GM18951 (cell line): ENCODE results near the gene SCCPDH.

ENCODE experiments used
- POLR2A ChIP-seq: IDR thresholded peaks from 4 replicates; pipeline ENCODE4 v1.6.1; 2011; ENCODE audit warnings: mild to moderate bottlenecking; ENCODE audit not compliant: insufficient read length, insufficient read depth; ENCODE audit errors: extremely low read depth
- in situ Hi-C: fragments of 300-500 bp; cut with MboI; formaldehyde crosslinking; loops from one replicate; pipeline ENCODE4 v1.12.0; 2022; ENCODE audit warnings: low sequenced_read_pairs, mixed read lengths, inconsistent platforms; ENCODE audit not compliant: unreplicated experiment

Gene SCCPDH

GRCh38 chr1:246791303-246791918, 67.2 kb downstream of the SCCPDH start:
- in situ Hi-C loops = no loop called here
- no peak for TF ChIP-seq POLR2A

DNA sequence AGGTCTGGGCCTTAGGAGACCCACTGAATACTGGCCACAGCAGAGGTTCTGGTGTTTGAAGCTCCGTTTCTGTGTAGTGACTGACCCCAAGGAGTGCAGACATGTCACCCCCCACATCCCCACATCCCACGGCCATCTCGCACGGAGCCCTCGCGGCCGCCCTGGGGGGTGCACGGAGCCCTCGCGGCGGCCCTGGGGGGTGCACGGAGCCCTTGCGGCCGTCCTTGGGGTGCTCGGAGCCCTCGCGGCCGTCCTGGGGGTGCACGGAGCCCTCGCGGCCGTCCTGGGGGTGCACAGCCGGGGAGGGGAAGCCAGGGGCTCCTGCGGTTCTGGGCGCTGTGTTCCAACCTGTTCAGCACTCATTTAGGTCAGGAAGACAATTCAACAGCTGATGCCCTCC, 68.4 kb downstream of the SCCPDH start:
- TF ChIP-seq POLR2A = no peak
- in situ Hi-C loops = no loop called here

GRCh38 chr1:246793356-246793896, 69.2 kb downstream of the SCCPDH start:
- in situ Hi-C loops = no loop called here
- no peak for TF ChIP-seq POLR2A

GRCh38 chr1:246794048-246794827, 70.0 kb downstream of the SCCPDH start:
- no peak for TF ChIP-seq POLR2A
- in situ Hi-C loops = no loop called here

DNA sequence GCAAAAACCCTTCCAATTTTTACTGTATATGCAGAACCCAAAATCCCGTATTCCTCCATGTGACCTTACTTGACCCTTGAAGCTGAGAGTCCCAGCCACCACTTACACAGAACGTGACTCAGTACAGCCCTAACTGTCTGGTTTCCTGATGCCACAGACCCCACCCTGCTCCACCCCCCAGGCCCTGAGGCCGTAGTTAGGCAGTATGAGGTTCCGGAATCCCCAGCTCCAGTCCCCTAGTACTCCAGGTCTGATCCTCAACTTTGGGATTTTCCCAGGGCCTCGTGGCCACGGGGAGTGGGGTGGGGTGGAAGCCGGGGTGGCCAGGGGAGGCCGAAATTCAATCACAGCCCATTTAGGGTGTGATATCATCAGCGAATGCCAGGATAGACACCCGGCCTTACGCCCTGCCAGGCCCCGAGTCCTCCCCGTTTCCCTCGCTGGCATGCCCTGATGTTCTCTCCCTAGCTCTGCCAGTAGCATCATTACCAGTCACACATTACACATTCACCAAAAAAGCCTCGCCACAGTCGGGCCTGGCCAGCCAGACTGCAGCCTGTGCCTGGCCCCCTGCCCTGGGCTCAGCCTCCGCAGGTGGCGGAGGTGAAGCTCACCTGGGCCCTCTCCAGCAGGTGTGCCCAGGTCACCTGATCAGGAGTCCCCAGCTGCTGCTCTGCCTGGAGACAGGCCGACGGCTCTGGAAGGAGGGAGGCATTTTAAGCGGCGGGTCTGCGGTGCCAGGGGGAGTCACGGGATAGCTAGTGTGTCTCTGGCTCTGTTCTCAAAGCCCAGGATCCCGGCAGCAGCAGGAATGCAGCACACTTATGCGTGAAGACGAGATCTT, 70.8 kb downstream of the SCCPDH start:
- in situ Hi-C loops = no loop called here

GRCh38 chr1:246795906-246796694, 71.9 kb downstream of the SCCPDH start:
- in situ Hi-C loops = no loop called here
- no peak for TF ChIP-seq POLR2A

More for the DNA sequence above, 70.8 kb downstream of the SCCPDH start:
- no peak for TF ChIP-seq POLR2A

DNA sequence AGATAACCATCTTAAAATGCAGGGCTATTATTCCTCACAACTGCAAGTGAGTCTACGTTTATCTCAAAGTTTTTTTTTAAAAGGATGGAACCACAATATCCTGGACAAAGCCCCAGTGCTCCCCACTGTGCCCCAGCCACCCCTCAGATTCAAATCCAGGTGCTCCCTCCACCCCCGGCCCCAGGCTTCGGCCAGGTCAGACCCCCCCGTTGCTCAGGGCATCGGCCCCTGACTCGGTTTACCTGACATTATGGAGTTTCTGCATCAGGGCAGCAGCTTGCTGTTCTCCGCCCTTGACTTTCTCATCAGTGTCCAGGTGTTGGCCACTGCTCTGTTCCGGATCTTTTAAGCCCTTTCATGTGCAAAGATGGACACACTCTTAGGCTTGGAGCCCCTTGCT, 72.9 kb downstream of the SCCPDH start:
- no peak for TF ChIP-seq POLR2A
- in situ Hi-C loops = no loop called here

GRCh38 chr1:246797597-246797996, 73.4 kb downstream of the SCCPDH start:
- no peak for TF ChIP-seq POLR2A
- in situ Hi-C loops = no loop called here

DNA sequence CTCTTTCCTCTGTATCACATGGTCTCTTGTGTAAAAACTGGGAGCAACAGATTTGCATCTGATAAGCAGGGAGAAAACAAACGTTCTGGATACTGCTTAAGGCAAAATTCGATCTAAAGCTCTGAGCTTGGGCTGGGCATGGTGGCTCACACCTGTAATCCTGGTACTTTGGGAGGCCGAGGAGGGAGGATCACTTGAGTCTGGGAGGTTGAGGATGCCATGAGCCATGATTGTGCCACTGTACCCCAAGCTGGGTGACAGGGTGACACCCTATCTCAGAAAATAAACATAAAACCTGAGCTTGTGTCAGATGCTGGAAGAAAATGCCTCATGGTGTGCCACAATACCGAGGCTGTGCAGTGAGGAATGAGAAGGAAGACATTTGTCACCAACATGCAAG, 73.9 kb downstream of the SCCPDH start:
- no peak for TF ChIP-seq POLR2A
- in situ Hi-C loops = no loop called here

DNA sequence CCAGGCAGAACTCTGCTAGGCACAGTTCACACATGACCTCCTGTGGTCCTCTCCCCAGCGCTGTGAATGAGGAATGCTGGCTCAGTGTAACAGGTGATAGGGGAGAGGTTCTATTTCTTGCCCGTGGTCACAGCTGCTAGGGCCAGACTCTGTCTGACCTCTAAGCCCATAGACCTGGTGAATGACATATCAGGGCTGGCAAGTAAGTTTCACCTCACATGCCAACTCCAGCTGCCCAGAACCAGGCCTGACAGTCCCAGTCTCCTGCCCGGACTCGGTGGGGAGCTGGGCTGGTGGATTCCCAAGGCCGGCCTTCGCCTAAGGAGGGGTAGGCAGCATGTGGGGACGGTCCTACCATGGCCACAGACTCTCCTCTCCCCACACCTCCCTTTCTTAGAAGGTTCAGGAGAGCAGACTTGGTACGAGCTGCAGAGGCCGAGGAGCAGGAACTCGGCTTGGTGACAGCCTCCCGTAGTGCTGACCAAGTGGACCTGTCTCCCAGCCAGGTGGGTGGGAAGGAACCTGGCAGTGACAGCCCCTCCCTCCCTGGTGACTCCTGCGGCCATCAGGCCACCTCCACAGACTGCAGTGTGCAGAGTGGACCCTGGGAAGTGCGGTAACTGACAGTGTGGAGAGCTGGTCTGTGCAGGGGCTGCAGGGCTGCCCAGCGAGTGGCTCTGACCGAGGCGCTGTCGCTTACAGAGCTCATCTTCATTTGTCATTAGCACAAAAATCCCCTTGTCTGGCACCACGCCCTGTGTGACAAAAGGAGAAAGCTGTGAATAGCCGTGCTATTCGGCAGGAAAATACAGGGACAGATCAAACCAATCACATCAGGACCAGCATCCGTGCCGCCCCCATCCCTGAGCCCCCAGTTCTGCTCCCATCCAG, 74.6 kb downstream of the SCCPDH start:
- in situ Hi-C loops = no loop called here
- no peak for TF ChIP-seq POLR2A

GRCh38 chr1:246800356-246800755, 76.1 kb downstream of the SCCPDH start:
- no peak for TF ChIP-seq POLR2A
- in situ Hi-C loops = no loop called here

GRCh38 chr1:246800756-246801155, 76.5 kb downstream of the SCCPDH start:
- no peak for TF ChIP-seq POLR2A
- in situ Hi-C loops = no loop called here
